HG03469 (cell line): Measurements from ENCODE around the gene SLC26A8.
"Not testable (repeated sequence)": the region's sequence is repeated elsewhere in the genome, so short reads cannot be mapped to it uniquely, and the experiment has no call there.

Experiments used
- ATAC-seq: cut with Tn5 transposase; IDR thresholded peaks from one replicate; pipeline ENCODE4 v1.9.1; 2021; ENCODE audit warnings: mild to moderate bottlenecking, moderate library complexity, moderate number of reproducible peaks; ENCODE audit not compliant: unreplicated experiment

SLC26A8 gene

DNA sequence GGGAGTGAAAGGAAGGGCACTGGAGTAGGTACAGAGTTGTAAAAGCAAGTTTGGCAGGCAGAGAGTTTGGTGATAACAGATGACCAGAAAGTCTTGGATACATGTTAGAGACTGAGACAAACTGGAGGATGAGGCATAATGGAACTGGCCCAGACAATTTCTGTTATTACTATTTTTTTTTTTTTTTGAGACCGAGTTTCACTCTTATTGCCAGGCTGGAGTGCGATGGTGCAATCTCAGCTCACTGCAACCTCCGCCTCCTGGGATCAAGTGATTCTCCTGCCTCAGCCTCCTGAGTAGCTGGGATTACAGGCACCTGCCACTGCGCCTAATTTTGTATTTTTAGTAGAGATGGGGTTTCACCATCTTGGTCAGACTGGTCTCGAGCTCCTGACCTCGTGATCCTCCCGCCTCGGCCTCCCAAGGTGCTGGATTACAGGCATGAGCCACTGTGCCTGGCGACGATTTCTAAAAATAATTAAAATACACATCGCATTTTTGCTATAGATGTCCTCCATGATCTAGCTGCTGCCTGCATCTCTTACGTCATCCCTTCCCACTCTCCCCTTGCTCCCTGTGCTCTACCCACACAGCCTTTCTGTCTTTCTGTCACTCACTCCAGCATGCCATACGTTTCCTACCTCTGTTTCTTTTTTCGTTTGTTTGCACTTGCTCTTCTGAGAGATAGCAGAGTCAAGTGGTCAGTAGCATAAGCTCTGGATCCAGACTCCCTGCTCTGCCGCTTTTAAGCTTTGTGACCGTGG is 26.7 kb upstream of the SLC26A8 start:
- no peak for ATAC-seq

DNA sequence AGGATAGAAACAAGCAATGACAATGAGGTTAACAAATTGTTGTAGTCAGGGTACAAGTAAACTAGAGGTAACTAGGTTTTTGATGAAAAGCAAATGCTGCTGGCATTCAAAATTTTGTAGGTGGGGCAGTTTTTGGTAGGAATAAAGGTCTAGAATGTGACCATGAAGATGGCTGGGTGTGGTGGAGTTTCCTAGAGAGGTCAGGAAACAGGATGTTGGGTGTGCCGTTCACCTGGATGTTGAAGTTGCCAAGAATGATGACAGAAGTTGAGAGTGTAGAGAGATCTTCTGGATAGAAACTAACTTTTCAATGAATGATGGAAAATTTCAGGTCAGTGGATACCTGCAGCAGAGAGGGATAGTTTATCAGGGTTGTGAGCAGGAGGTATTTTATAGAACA is 25.9 kb upstream of the SLC26A8 start:
- ATAC-seq = no peak

DNA sequence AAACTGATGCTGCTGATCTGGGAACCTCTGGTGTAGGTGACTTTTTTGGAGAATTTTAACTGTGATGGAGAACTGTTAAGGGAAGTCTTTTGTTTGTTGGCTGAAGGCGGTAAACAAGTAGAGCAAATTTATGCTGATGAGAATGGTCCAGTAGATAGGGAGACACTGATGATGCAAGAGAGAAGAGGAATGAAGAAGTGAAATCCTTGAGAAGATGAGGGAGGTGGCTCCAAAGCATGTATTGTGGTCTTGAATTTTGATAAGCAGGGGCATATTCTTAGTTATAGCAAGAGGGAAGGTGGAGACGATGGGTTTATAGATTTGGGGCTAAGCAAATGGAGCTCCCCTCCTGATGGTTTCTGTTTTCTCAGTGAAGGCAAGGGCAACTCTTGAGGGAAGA is 25.1 kb upstream of the SLC26A8 start:
- ATAC-seq = no peak

DNA sequence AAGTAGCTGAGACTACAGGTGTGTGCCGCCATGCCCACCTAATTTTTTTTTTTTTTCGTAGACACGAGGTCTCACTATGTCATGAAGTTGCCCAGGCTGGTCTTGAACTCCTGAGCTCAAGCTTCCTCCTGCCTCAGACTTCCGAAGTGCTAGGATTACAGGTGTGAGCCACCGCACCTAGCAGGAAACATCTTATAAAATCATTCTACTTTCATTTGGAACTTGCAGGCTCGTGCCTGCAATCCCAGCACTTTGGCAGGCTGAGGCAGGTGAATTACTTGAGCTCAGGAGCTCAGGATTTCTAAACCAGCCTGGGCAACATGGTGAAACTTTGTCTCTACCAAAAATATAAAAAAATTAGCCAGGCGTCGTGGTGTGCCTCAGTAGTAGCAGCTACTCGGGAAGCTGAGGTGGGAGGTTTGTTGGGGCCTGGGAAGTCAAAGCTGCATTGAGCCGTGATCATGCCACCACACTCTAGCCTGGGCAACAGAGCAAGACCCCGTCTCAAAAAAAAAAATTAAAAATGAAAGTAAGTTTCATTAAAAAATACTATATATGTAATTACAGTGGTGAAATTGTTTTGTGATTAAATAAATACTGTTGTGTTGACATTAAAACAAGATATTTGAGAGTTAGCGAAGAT is 18.3 kb upstream of the SLC26A8 start:
- ATAC-seq = no peak

DNA sequence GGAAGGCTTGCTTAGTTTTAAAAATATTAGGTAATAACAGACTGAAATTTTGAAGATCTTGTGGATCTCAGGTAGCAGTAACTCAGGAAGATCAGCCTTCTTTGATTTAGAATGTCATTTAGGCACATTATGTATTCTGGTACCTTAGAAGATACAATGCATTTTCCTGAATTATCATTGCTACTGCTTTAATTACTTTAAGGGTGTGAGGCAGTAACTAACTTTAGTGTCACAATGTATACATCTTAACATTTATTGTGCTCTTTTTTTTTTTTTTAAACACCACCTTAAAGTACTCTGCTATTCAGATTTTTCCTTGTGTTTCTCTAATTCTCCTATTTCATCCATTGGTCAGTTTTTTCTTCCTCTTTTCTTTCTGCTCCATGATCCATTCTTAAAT is 16.5 kb upstream of the SLC26A8 start:
- ATAC-seq = no peak

DNA sequence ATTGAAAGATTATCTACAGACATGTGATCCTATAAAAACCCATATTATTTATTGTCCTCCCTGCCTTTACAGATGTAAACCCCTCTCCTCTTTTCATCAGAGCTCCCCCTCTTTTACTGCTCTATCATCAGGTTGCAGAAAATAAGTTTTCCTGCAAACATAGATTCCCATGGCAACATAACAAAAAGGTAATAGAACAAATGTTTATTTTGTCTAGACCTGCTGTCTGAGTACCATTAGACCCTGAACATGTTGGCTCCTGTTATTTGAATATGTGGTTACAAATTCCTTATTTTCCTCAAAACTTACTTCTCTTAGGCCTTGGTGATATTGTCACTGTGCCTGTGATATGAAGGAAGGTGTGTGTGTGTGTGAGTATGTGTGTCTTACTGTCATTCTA is 14.7 kb upstream of the SLC26A8 start:
- no peak for ATAC-seq

DNA sequence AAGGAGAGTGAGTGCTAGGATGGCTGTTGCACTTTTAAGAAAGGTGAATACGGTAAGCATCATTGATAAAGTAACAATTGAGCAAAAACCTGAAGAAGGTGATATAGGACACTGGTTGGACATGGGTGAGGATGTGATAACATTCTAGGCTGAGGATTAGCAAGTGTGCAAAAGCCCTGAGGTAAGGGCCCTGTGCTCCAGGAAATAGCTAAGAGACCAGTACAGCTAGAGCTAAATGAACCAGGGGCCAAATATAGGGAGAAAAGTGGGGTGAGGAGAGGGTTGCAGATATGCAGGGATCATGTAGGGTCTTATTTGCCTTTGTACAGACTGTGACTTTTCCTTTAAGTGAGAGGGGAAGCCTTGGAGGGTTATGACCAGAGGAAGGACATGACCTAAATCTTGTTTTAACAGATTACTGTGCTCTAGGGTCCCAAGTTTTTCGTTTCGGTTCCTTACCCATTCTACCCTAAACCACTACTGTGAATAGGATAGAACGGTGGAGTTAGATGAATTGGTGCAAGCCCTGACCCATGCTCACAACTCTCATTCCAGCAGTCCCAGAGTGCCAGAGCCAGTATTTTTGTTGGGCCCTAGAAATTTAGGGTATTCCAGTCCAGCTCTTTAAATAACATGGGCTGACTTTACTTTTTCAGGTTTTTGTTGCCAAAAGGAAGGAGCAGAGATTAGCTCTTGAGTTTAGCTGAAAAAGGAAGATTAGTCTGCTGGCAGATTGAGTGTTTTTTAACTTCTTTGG is 13.9 kb upstream of the SLC26A8 start:
- ATAC-seq = no peak

DNA sequence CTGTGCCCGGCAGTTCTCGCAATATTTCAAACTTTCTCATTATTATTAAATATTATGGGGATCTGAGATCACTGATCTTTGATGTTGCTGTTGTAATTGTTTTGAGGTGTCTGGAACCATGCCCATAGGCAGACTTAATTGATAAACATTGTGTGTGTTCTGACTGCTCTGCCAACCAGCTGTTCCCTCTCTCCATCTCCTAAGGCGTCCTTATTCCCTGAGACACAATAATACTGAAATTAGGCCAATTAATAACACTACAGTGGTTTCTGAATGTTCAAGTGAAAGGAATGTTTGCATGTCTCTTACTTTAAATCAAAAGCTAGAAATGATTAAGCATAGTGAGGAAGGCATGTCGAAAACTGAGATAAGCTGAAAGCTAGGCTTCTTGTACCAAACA is 10.8 kb upstream of the SLC26A8 start:
- no peak for ATAC-seq

DNA sequence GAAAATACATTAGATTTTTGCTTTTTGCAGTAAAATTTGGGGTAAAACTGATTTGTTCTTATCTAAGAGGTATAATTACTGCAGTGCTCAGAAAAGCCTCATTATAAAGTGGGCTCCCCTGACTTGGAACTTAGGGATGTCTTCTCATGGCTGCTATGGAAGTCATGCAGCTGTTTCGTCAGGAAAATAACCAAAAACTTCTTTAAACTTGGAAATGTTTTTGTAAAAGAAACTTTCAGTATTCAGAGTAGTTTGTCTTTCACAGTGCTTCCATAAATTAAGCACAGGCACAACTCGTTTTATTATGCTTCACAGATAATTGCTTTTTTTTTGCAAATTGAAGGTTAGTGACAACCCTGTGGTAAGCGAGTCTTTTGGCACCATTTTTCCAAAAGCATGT is 10.0 kb upstream of the SLC26A8 start:
- ATAC-seq = no peak

DNA sequence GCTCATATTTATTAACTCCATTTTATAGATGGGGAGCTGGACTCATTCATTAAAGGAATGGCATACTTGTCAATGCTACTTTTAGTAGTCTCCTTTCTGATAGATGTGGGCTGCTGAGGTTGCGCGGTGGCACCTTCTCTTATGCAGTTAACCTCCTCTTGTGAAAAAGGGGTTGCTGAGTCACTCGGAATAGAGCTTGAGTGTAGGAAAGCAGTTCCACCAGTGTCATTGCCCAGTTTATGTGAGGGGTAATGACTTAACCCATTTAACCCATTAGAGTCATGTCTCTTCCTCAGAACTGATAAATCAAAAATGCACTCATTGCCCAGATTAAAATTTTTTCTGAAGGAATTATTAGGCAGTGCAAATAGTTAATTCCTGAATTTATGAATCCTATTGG is 9.5 kb upstream of the SLC26A8 start:
- ATAC-seq = no peak

DNA sequence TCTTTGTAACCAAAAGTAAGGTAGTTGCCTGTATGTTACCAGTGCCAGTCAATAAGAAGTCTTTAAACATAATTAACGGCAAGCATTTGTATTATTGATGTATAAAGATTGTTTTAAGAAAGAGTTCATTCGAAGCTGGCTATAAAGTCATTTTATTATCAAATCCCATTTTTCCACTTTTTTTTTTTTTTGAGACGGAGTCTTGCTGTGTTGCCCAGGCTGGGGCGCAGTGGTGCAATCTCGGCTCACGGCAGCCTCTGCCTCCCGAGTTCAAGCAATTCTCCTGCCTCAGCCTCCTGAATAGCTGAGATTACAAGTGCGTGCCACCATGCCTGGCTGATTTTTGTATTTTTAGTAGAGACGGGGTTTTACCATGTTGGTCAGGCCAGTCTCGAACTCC is 8.7 kb upstream of the SLC26A8 start:
- not testable (repeated sequence) for ATAC-seq

DNA sequence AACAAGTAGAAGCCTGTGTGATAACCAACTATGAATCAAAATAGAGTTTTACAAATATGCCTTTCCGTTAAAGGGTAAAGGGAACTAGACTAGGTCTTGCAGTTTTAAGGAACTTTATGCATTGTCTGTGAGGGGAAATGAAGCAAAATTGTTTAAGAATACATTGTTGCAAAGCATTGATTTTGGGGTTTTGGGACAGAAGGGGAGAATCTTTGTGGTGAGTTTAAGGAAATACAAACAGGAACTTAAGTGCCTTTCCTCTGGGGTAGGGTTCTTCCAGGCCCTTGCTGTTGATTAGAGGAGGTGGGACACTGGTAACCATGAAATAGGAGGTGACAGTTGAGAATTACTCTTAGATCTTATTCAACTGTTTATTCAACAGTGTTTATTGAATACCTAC is 7.8 kb upstream of the SLC26A8 start:
- no peak for ATAC-seq

DNA sequence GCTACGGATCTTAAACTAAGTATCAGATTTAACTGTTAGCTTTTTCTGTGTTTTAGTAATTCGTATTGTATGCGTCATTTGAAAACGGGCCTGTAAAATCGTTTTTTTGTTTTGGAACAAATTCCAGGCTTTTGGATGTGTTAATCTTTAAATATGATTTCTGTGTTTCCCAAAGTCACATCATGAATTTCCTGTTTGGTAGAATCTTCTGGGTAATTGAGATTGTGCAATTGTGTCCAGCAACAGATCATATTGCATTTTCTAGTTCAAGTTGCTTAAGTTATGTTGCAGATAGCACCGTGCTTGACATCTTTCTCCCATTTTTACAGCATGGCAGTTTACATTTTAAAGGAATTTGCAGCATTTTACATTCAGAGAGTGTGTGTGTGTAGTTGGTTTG is 5.0 kb upstream of the SLC26A8 start:
- ATAC-seq = no peak

DNA sequence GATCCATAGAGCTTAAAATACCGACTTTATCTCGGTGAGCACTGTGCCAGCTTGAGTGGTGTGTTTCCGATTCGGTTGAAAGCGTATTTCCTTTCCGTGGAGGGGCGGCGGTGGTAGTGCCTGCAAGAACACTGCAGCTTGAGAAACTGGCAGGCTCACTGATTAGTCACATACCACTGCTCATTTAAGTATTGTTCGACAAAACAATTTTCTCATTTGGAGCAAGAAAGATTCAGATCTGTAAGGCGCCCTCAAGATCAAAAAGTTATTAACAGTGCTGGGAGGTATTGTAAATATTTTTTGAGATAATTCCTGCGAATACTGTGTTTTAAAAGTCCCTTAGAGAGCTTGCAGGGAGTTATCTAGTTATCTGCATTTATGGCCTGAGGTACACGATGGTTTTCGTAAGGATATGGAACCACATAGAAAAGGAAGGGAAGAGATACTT is 4.5 kb upstream of the SLC26A8 start:
- no peak for ATAC-seq

DNA sequence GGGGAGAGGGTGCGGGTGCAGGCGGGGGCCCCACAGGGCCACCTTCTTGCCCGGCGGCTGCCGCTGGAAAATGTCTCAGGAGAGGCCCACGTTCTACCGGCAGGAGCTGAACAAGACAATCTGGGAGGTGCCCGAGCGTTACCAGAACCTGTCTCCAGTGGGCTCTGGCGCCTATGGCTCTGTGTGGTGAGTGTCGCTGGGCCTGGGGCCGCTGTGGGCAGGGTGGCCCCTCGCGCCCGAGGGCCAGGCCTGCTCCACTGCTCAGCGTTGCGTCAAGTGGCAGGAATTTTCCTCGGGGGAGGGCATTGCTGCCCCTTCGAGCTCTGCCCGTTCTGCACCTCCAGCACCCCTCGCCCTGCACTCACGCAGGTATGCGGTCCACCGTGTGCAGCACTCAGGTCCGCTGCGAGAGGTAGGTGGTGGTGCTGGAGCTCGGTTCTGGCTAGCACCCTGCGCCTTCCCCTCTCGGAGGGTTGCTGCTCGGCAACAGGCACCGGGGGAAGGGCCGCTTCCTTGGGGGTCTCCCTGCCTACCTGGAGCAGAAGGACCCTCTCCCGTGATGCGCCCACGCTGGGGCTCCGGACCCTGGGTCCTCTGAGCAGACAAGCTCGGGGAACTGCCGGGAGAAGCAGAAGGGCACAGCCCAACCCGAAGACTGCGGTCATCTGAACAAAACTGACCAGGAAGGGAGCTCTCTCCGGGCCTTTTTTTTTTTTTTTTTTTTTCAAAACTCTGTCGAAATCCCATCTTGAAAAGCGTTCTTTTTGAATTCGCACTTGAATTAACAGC is 3.8 kb upstream of the SLC26A8 start:
- no peak for ATAC-seq

DNA sequence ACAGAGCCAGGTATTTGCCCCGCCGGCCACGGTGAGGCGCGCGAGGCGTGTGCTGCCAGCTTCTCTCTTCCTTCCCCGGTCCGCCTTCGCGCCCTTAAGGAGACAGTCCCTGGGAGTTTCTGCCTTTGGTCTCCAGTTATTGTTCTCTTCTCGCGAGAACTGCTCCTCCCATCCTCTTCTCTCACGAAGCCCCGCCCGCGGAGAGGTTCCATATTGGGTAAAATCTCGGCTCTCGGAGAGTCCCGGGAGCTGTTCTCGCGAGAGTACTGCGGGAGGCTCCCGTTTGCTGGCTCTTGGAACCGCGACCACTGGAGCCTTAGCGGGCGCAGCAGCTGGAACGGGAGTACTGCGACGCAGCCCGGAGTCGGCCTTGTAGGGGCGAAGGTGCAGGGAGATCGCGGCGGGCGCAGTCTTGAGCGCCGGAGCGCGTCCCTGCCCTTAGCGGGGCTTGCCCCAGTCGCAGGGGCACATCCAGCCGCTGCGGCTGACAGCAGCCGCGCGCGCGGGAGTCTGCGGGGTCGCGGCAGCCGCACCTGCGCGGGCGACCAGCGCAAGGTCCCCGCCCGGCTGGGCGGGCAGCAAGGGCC is 3.2 kb upstream of the SLC26A8 start, which contains the start of gene MAPK14:
MAPK14 (plus strand) TSS at position 308 of the 587 bp plus-strand sequence. CDS start 350 bp downstream, outside the sequence.
- ATAC-seq = peak; percentile 76

DNA sequence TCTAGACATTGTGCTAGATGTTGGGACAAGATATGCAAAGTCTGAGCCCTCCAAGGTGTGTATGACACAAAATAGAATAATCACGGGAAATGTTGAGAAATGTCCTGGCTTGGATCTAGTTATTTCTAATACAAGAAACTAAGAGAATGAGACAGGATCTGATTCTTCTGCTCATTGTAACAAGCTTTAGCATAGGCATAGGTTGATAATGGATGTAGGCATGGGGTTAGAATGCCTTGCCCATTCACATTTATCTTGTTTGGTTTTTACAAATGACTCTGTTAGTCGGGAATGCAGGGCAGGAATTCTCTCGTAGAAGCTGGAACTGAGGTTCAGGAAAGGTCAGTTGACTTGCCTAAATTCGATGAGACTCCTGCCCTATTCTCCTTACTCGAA is 1.5 kb upstream of the SLC26A8 start:
- no peak for ATAC-seq

DNA sequence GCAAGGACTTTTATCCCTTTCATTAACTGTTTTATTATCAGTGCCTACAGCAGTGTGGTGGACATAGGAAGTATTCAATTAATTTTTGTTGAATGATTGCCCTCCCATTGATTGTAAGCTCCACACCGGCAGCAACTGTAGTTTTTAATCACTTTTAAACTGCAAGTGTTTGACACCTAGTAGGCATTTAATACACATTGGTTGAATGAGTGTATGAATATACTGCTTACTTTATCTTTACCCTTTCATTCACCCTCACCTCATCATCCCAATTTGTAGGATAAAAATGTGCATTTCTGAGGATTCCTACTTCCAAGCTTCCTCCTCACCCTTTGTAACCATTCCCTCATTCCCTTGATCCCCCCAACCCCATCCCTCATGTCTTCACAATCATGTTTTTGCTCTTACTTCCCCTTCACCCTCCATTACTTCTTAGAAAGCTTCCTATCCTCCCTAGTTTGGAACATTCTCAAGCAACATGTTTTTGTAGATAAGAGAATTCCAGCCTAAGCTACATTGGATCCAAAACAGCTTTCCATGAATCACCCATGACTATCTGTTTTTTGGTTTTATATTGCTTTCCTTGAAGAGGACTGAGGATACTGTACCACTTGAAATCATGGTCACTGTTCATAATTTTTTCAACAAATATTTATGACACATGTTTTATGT is 955 bp upstream of the SLC26A8 start:
- ATAC-seq = no peak

DNA sequence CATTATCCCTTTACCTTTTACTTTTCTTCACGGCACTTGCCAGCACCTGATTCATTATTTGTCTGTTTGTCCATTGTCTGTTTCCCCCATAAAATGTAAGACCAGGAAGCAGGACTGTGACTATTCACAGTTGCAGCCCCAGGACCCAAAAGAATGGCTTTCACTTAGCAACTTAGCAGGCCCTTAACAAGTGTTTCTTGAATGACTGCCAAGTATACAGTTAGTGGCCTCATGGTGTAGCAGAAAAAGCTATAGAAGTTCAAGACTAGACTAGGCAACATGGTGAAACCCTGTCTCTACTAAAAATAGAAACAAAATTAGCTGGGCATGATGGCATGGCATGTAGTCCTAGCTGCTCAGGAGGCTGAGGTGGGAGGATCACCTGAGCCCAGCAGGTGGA is 4.3 kb downstream of the SLC26A8 start:
- ATAC-seq = no peak

DNA sequence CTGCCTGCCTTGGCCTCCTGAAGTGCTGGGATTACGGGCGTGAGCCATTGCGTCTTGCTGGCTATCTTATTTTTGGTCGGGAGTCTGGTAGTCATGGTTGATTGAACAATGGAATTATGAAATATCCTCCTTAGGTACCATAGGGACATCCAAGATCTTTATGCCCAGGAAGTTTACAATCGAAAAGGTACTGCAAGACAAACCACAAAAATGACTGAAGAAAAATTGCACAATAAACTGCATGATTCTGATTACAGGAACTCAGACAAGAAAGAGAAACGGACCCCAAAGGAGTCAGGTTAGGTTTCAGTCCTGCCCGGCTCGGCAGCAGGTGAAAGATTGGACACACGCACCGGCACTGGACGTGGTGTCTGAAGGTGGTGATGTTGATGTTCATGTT is 5.3 kb downstream of the SLC26A8 start:
- no peak for ATAC-seq
